ENCODE data around the gene PHF21B. TPM values are rescaled to one million over a fixed set of nuclear protein-coding genes. Genes with fewer than 3 reads are reported as not detected.

Gene PHF21B
- total and polyA plus RNA-seq, 2 donors (not counting 3 experiments of a cell fraction or from before 2014, with no cell fraction given) = not detected

- no peaks in the 10 kb centered on the region for H3K79me2 ChIP-seq (ENCODE audit: control insufficient read depth, insufficient read depth, low read length)
- no peaks in the 10 kb centered on the region for H3K36me3 ChIP-seq (ENCODE audit: control insufficient read depth in 2 of 2, extremely low read depth in 1 of 2, insufficient read depth in 2 of 2, low read length in 2 of 2)
- no peaks in the 10 kb centered on the region for H3K9me3 ChIP-seq (replicated peaks; ENCODE audit: control insufficient read depth, insufficient read depth, low read length)
- TF ChIP-seq MYC (IDR thresholded peaks at IDR 0.05; ENCODE audit: low read depth, low read length) (no peak), FOS (IDR thresholded peaks at IDR 0.05; ENCODE audit: borderline replicate concordance, insufficient read depth, low read length) (no peak), POLR2A (IDR thresholded peaks at IDR 0.05; ENCODE audit: low read depth, low read length) (no peak), GATA2 (IDR thresholded peaks at IDR 0.05; ENCODE audit: insufficient read depth, insufficient read length, low read depth, low read length) (no peak), EZH2 (IDR thresholded peaks at IDR 0.05; ENCODE audit: borderline replicate concordance, low read depth, low read length, severe bottlenecking) (no peak), POLR2AphosphoS5 (IDR thresholded peaks at IDR 0.05; ENCODE audit: insufficient read depth, low read depth, low read length) (no peak), JUN (IDR thresholded peaks at IDR 0.05; ENCODE audit: borderline replicate concordance, insufficient read depth, insufficient read length, low read depth) (no peak)
- TF ChIP-seq, protein P1, sequence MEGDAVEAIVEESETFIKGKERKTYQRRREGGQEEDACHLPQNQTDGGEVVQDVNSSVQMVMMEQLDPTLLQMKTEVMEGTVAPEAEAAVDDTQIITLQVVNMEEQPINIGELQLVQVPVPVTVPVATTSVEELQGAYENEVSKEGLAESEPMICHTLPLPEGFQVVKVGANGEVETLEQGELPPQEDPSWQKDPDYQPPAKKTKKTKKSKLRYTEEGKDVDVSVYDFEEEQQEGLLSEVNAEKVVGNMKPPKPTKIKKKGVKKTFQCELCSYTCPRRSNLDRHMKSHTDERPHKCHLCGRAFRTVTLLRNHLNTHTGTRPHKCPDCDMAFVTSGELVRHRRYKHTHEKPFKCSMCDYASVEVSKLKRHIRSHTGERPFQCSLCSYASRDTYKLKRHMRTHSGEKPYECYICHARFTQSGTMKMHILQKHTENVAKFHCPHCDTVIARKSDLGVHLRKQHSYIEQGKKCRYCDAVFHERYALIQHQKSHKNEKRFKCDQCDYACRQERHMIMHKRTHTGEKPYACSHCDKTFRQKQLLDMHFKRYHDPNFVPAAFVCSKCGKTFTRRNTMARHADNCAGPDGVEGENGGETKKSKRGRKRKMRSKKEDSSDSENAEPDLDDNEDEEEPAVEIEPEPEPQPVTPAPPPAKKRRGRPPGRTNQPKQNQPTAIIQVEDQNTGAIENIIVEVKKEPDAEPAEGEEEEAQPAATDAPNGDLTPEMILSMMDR (IDR thresholded peaks at IDR 0.05; ENCODE audit: extremely low read depth in 1 of 2, insufficient read depth in 1 of 2, low read depth in 1 of 2, low read length in 2 of 2) = no peak
- TF ChIP-seq, protein P2, sequence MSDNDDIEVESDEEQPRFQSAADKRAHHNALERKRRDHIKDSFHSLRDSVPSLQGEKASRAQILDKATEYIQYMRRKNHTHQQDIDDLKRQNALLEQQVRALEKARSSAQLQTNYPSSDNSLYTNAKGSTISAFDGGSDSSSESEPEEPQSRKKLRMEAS (IDR thresholded peaks at IDR 0.05; ENCODE audit: insufficient read depth, insufficient read length) = no peak
- DNase-seq (ENCODE audit: low read depth, low spot score) = no peak
- dilution Hi-C loops (cut with MboI; ENCODE audit: extremely low pct_ligation_motif_present, low sequenced_read_pairs) (no loop called here), intact Hi-C loops (cut with micrococcal nuclease) (no loop called here)
- no peaks in the 10 kb centered on the region for H3K9me1 ChIP-seq (replicated peaks; ENCODE audit: control insufficient read depth, extremely low read depth, insufficient read depth, low read length)
- ChIA-PET POLR2A (no interaction called here), CTCF (no interaction called here)
- FAIRE-seq = no peak
- no peak overlapping the region for H3K4me3 ChIP-seq (replicated peaks in 1 of 3; ENCODE audit: insufficient read depth in 1 of 3, low read depth in 1 of 3, low read length in 3 of 3)
- no peak overlapping the region for H3K4me2 ChIP-seq (ENCODE audit: insufficient read depth, low read length)
- no peak overlapping the region for H3K9ac ChIP-seq (replicated peaks; ENCODE audit: extremely low read depth, insufficient read depth, low read length)
- H3K4me1 ChIP-seq (ENCODE audit: control insufficient read depth, extremely low read depth, insufficient read depth, low read length) = no peaks in the 10 kb centered on the region
- H3K27ac ChIP-seq (ENCODE audit: insufficient read depth, low read depth, low read length) = no peak overlapping the region
- H3K27me3 ChIP-seq (ENCODE audit: control insufficient read depth in 2 of 2, insufficient read depth in 2 of 2, low read length in 2 of 2) = no peaks in the 10 kb centered on the region
- BruUV-seq (replicated peaks) = no TSS peak
- no peaks in the 10 kb centered on the region for H4K20me1 ChIP-seq (replicated peaks; ENCODE audit: control insufficient read depth, extremely low read depth, insufficient read depth, low read length)
- H2AFZ ChIP-seq (ENCODE audit: low read depth, low read length) = no peak overlapping the region
Measured at GRCh38 chr22:44995715-44996114, 14.1 kb downstream of the PHF21B start.
